OCI-LY1 (cell line): ENCODE measurements around the gene RAMP3.

Source experiments
- H2AFZ ChIP-seq: fragments of 200-600 bp; sonication (generic), shearing (Covaris generic); 2 replicates; pipeline ENCODE4 v1.6.0; 2014; ENCODE audit warnings: antibody characterized with exemption, mild to moderate bottlenecking, low read length
- H3F3A ChIP-seq: fragments of 200-600 bp; sonication (generic), shearing (Covaris generic); 2 replicates; pipeline ENCODE4 v1.6.0; 2014; ENCODE audit warnings: mild to moderate bottlenecking, antibody characterized with exemption, low read length, moderate library complexity; ENCODE audit not compliant: insufficient read depth
- H3K27ac ChIP-seq: fragments of 200-600 bp; sonication (generic); 2 replicates; pipeline ENCODE4 v1.5.1; 2014; ENCODE audit warnings: low read length, mixed run types, mild to moderate bottlenecking, low read depth; ENCODE audit not compliant: poor library complexity, severe bottlenecking
- H3K27me3 ChIP-seq: fragments of 200-600 bp; sonication (generic); 2 replicates; pipeline ENCODE4 v1.6.0; 2014; ENCODE audit warnings: antibody characterized with exemption, mild to moderate bottlenecking, low read length, moderate library complexity; ENCODE audit not compliant: insufficient read depth
- H3K36me3 ChIP-seq: fragments of 200-600 bp; sonication (generic); 2 replicates; pipeline ENCODE4 v1.6.1; 2014; ENCODE audit warnings: mild to moderate bottlenecking, antibody characterized with exemption, low read length, moderate library complexity, mixed read lengths; ENCODE audit not compliant: insufficient read depth
- H3K4me1 ChIP-seq: fragments of 200-600 bp; sonication (generic); 2 replicates; pipeline ENCODE4 v1.5.1; 2014; ENCODE audit warnings: mild to moderate bottlenecking, low read length, moderate library complexity; ENCODE audit not compliant: insufficient read depth, severe bottlenecking
- H3K4me2 ChIP-seq: fragments of 200-600 bp; sonication (generic), shearing (Covaris generic); 2 replicates; pipeline ENCODE4 v1.6.1; 2014; ENCODE audit warnings: low read length
- H3K4me3 ChIP-seq: fragments of 200-600 bp; sonication (generic); 2 replicates; pipeline ENCODE4 v1.5.1; 2014; ENCODE audit warnings: low read length, low read depth, mild to moderate bottlenecking, mixed read lengths; ENCODE audit not compliant: poor library complexity, severe bottlenecking
- H3K79me2 ChIP-seq: fragments of 200-600 bp; shearing (Covaris generic); 2 replicates; pipeline ENCODE4 v1.6.1; 2016; ENCODE audit warnings: mixed run types, low read length, mixed read lengths; ENCODE audit not compliant: insufficient read depth
- H3K9ac ChIP-seq: fragments of 200-600 bp; sonication (generic), shearing (Covaris generic); 2 replicates; pipeline ENCODE4 v1.6.1; 2014; ENCODE audit warnings: mild to moderate bottlenecking, low read length, mixed read lengths
- H3K9me2 ChIP-seq: fragments of 200-600 bp; sonication (generic), shearing (Covaris generic); 2 replicates; pipeline ENCODE4 v1.6.1; 2014; ENCODE audit warnings: low read depth, mild to moderate bottlenecking, low read length, mixed read lengths
- H3K9me3 ChIP-seq: fragments of 200-600 bp; shearing (Covaris generic); 2 replicates; pipeline ENCODE4 v1.6.1; 2014; ENCODE audit warnings: low read length, mixed read lengths
- H4K20me1 ChIP-seq: fragments of 200-600 bp; sonication (generic), shearing (Covaris generic); 2 replicates; pipeline ENCODE4 v1.6.0; 2016; ENCODE audit warnings: mild to moderate bottlenecking, low read length; ENCODE audit not compliant: insufficient read depth
- CTCF ChIP-seq: fragments of 200-600 bp; sonication (generic), shearing (Covaris generic); IDR thresholded peaks from 2 replicates; pipeline ENCODE4 v1.5.1; 2017; ENCODE audit warnings: mild to moderate bottlenecking, antibody characterized with exemption, low read length, moderate library complexity, mixed read lengths
- EZH2 ChIP-seq: fragments of 200-600 bp; sonication (generic), shearing (Covaris generic); IDR thresholded peaks from 2 replicates; pipeline ENCODE4 v1.8.0; 2017; ENCODE audit warnings: borderline replicate concordance, mixed run types, mild to moderate bottlenecking, antibody characterized with exemption, low read length, moderate library complexity, mixed read lengths

Gene RAMP3

GRCh38 chr7:45180084-45180986, 22.7 kb downstream of the RAMP3 start:
- Histone ChIP-seq H3K27me3 (peaks cover 2% of the 10 kb centered on the region; the same call in 1 of the 2 replicates), H3K9me2 (no peaks in the 10 kb centered on the region), H3K9me3 (no peaks in the 10 kb centered on the region), H3K9ac (no peak overlapping the region), H3F3A (no peaks in the 10 kb centered on the region), H3K79me2 (no peaks in the 10 kb centered on the region), H3K4me3 (no peak overlapping the region), H3K4me1 (no peaks in the 10 kb centered on the region), H2AFZ (no peak overlapping the region), H4K20me1 (no peaks in the 10 kb centered on the region), H3K27ac (no peak overlapping the region), H3K4me2 (no peak overlapping the region), H3K36me3 (no peaks in the 10 kb centered on the region)
- TF ChIP-seq EZH2 (no peak), CTCF (no peak)

- Histone ChIP-seq H2AFZ (no peak overlapping the region), H3F3A (no peaks in the 10 kb centered on the region), H3K79me2 (no peaks in the 10 kb centered on the region), H3K27ac (no peak overlapping the region), H3K4me3 (no peak overlapping the region), H3K36me3 (no peaks in the 10 kb centered on the region), H3K9ac (no peak overlapping the region), H3K9me3 (no peaks in the 10 kb centered on the region), H3K9me2 (no peaks in the 10 kb centered on the region), H3K4me1 (no peaks in the 10 kb centered on the region), H3K27me3 (peaks cover 13% of the 10 kb centered on the region), H4K20me1 (no peaks in the 10 kb centered on the region), H3K4me2 (no peak overlapping the region)
- TF ChIP-seq EZH2, result no peak
- no peak for TF ChIP-seq CTCF
These were observed 23.8 kb downstream of the RAMP3 start for GRCh38 chr7:45181286-45181960.

GRCh38 chr7:45181991-45182855, 24.6 kb downstream of the RAMP3 start:
- no peaks in the 10 kb centered on the region for H3K9me2 ChIP-seq
- no peaks in the 10 kb centered on the region for H4K20me1 ChIP-seq
- no peak overlapping the region for H3K4me3 ChIP-seq
- H3K27me3 ChIP-seq, result peaks cover 16% of the 10 kb centered on the region
- no peak overlapping the region for H3K9ac ChIP-seq
- no peaks in the 10 kb centered on the region for H3K36me3 ChIP-seq
- no peaks in the 10 kb centered on the region for H3K9me3 ChIP-seq
- H3F3A ChIP-seq, result no peaks in the 10 kb centered on the region
- no peaks in the 10 kb centered on the region for H3K4me1 ChIP-seq
- TF ChIP-seq EZH2 (no peak), CTCF (no peak)
- H3K79me2 ChIP-seq, result no peaks in the 10 kb centered on the region
- H3K27ac ChIP-seq, result no peak overlapping the region
- no peak overlapping the region for H2AFZ ChIP-seq
- no peak overlapping the region for H3K4me2 ChIP-seq
